ENCODE results near the gene RPA3. TPM values are rescaled to one million over a fixed set of nuclear protein-coding genes. Genes with fewer than 3 reads are reported as not detected.

Gene RPA3
- total and polyA plus RNA-seq, 2 of the 13 experiments (the other 11 are each of a cell fraction or from before 2014, with no cell fraction given) = 38.3 to 154 TPM

DNA sequence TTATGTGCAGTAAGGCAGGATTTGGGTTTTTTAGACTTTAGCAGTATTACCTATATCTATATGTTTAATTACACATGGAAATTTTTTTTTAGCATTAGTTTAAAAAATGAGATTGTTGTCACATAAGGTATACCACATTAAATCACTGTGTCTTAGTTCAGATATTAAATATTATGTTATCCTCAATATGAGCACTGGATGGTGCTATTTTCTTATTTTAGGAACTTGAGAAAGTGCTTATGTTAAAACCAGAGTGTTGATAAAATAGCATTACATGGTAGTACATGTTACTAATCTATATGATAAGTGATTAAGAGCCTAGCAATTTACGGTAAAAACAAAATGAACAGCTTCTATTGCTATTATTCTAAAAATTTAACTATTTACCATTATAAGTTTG lies 123.0 kb downstream of the RPA3 start:
- Histone ChIP-seq H3K27ac (ENCODE audit: extremely low read length, insufficient read depth, low read length) (no peak overlapping the region), H3K4me3 (replicated peaks in 1 of 3; ENCODE audit: insufficient read depth in 1 of 3, low read depth in 2 of 3, low read length in 3 of 3) (no peak overlapping the region), H3K9me3 (ENCODE audit: low read length) (no peaks in the 10 kb centered on the region), H3K36me3 (replicated peaks in 1 of 2; ENCODE audit: control insufficient read depth in 1 of 2, insufficient read depth in 2 of 2, low read length in 2 of 2) (peaks cover 3 to 28% of the 10 kb centered on the region in 2 experiments; a peak in 4 of 5 replicates), H3K4me1 (ENCODE audit: insufficient read depth, low read length) (peaks cover 8% of the 10 kb centered on the region), H4K20me1 (ENCODE audit: insufficient read depth, low read length) (no peaks in the 10 kb centered on the region), H3K79me2 (ENCODE audit: insufficient read depth, low read length) (no peaks in the 10 kb centered on the region), H2AFZ (ENCODE audit: low read length) (no peak overlapping the region), H3K4me2 (ENCODE audit: low read depth, low read length) (no peak overlapping the region), H3K9ac (ENCODE audit: insufficient read depth, low read depth, low read length) (no peak overlapping the region), H3K27me3 (ENCODE audit: control insufficient read depth in 1 of 2, insufficient read depth in 2 of 2, low read length in 2 of 2) (no peaks in the 10 kb centered on the region)
- CTCF ChIA-PET (ENCODE audit: low intra/inter-chr PET ratio, low total read pairs) = no interaction called here
- in situ Hi-C loops (cut with HindIII; ENCODE audit: extremely low pct_ligation_motif_present, low pct_unique_long_range_greater_than_20kb) = no loop called here
- intact Hi-C loops (cut with micrococcal nuclease; ENCODE audit: unreplicated experiment) = loop anchor here (5.0 to 10.0 kb wide), 3 partner anchors 167 to 622 kb away; no protein-coding TSS in a partner anchor
- POLR2A ChIA-PET = no interaction called here
- BruUV-seq (replicated peaks) = no TSS peak
- FAIRE-seq (no peak), DNase-seq (ENCODE audit: low spot score) (peak; percentile 3), ATAC-seq (no peak)
- 96% methylated on average over 1 of the region's 1 CpG for WGBS (ENCODE audit: low lambda C conversion rate)
- TF ChIP-seq CAMTA2 (CRISPR knock-in tag; IDR thresholded peaks at IDR 0.05; ENCODE audit: borderline replicate concordance) (no peak), MIER3 (CRISPR knock-in tag; IDR thresholded peaks at IDR 0.05; ENCODE audit: borderline replicate concordance) (no peak), SMC3 (IDR thresholded peaks at IDR 0.05; ENCODE audit: low read length) (peak; percentile 11; the same call in 1 of the 2 replicates), ZNF83 (CRISPR knock-in tag; IDR thresholded peaks at IDR 0.05; ENCODE audit: borderline replicate concordance) (no peak), HCFC1 (IDR thresholded peaks at IDR 0.05; ENCODE audit: low read depth, low read length) (no peak), ZMAT3 (CRISPR knock-in tag; conservative IDR thresholded peaks at IDR 0.05) (no peak), EHMT2 (IDR thresholded peaks at IDR 0.05; ENCODE audit: borderline replicate concordance, low read depth, low read length) (no peak), ZNF616 (CRISPR knock-in tag; IDR thresholded peaks at IDR 0.05; ENCODE audit: low read depth) (no peak), ZNF550 (CRISPR knock-in tag; IDR thresholded peaks at IDR 0.05; ENCODE audit: borderline replicate concordance) (no peak)
- TF ChIP-seq, protein P1, sequence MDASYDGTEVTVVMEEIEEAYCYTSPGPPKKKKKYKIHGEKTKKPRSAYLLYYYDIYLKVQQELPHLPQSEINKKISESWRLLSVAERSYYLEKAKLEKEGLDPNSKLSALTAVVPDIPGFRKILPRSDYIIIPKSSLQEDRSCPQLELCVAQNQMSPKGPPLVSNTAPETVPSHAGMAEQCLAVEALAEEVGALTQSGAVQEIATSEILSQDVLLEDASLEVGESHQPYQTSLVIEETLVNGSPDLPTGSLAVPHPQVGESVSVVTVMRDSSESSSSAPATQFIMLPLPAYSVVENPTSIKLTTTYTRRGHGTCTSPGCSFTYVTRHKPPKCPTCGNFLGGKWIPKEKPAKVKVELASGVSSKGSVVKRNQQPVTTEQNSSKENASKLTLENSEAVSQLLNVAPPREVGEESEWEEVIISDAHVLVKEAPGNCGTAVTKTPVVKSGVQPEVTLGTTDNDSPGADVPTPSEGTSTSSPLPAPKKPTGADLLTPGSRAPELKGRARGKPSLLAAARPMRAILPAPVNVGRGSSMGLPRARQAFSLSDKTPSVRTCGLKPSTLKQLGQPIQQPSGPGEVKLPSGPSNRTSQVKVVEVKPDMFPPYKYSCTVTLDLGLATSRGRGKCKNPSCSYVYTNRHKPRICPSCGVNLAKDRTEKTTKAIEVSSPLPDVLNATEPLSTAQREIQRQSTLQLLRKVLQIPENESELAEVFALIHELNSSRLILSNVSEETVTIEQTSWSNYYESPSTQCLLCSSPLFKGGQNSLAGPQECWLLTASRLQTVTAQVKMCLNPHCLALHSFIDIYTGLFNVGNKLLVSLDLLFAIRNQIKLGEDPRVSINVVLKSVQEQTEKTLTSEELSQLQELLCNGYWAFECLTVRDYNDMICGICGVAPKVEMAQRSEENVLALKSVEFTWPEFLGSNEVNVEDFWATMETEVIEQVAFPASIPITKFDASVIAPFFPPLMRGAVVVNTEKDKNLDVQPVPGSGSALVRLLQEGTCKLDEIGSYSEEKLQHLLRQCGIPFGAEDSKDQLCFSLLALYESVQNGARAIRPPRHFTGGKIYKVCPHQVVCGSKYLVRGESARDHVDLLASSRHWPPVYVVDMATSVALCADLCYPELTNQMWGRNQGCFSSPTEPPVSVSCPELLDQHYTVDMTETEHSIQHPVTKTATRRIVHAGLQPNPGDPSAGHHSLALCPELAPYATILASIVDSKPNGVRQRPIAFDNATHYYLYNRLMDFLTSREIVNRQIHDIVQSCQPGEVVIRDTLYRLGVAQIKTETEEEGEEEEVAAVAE (CRISPR knock-in tag; IDR thresholded peaks at IDR 0.05; ENCODE audit: borderline replicate concordance) = no peak
- TF ChIP-seq, protein P2, sequence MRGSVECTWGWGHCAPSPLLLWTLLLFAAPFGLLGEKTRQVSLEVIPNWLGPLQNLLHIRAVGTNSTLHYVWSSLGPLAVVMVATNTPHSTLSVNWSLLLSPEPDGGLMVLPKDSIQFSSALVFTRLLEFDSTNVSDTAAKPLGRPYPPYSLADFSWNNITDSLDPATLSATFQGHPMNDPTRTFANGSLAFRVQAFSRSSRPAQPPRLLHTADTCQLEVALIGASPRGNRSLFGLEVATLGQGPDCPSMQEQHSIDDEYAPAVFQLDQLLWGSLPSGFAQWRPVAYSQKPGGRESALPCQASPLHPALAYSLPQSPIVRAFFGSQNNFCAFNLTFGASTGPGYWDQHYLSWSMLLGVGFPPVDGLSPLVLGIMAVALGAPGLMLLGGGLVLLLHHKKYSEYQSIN (CRISPR knock-in tag; IDR thresholded peaks at IDR 0.05; ENCODE audit: borderline replicate concordance) = no peak
- TF ChIP-seq, protein P3, sequence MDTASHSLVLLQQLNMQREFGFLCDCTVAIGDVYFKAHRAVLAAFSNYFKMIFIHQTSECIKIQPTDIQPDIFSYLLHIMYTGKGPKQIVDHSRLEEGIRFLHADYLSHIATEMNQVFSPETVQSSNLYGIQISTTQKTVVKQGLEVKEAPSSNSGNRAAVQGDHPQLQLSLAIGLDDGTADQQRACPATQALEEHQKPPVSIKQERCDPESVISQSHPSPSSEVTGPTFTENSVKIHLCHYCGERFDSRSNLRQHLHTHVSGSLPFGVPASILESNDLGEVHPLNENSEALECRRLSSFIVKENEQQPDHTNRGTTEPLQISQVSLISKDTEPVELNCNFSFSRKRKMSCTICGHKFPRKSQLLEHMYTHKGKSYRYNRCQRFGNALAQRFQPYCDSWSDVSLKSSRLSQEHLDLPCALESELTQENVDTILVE (CRISPR knock-in tag; IDR thresholded peaks at IDR 0.05) = no peak
- TF ChIP-seq, protein P4, sequence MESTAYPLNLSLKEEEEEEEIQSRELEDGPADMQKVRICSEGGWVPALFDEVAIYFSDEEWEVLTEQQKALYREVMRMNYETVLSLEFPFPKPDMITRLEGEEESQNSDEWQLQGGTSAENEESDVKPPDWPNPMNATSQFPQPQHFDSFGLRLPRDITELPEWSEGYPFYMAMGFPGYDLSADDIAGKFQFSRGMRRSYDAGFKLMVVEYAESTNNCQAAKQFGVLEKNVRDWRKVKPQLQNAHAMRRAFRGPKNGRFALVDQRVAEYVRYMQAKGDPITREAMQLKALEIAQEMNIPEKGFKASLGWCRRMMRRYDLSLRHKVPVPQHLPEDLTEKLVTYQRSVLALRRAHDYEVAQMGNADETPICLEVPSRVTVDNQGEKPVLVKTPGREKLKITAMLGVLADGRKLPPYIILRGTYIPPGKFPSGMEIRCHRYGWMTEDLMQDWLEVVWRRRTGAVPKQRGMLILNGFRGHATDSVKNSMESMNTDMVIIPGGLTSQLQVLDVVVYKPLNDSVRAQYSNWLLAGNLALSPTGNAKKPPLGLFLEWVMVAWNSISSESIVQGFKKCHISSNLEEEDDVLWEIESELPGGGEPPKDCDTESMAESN (CRISPR knock-in tag; conservative IDR thresholded peaks at IDR 0.05) = no peak
- TF ChIP-seq, protein P5, sequence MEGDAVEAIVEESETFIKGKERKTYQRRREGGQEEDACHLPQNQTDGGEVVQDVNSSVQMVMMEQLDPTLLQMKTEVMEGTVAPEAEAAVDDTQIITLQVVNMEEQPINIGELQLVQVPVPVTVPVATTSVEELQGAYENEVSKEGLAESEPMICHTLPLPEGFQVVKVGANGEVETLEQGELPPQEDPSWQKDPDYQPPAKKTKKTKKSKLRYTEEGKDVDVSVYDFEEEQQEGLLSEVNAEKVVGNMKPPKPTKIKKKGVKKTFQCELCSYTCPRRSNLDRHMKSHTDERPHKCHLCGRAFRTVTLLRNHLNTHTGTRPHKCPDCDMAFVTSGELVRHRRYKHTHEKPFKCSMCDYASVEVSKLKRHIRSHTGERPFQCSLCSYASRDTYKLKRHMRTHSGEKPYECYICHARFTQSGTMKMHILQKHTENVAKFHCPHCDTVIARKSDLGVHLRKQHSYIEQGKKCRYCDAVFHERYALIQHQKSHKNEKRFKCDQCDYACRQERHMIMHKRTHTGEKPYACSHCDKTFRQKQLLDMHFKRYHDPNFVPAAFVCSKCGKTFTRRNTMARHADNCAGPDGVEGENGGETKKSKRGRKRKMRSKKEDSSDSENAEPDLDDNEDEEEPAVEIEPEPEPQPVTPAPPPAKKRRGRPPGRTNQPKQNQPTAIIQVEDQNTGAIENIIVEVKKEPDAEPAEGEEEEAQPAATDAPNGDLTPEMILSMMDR (CRISPR knock-in tag; IDR thresholded peaks at IDR 0.05) = peak; percentile 26; the same call in 1 of the 2 replicates

Data from HepG2 (cell line).